Astrocyte (in vitro differentiated cells and primary cell): ENCODE results near the gene SLC22A6. TPM values are rescaled to one million over a fixed set of nuclear protein-coding genes. Genes with fewer than 3 reads are reported as not detected.
"Not testable (repeated sequence)": the region's sequence is repeated elsewhere in the genome, so short reads cannot be mapped to it uniquely, and the experiment has no call there.

Experiments used
- DNase-seq: peaks from one replicate; pipeline ENCODE4 v3.0.0-alpha.2; 2010; ENCODE audit warnings: low read depth
- FAIRE-seq: peaks from 2 replicates; lab custom pipeline; 2011; peaks lifted over from hg19 to GRCh38; lab: Jason Lieb, UNC
- H2AFZ ChIP-seq: 2 replicates; pipeline ENCODE4 v1.6.0; 2012; ENCODE audit warnings: low read depth, low read length, inconsistent platforms
- H3K27ac ChIP-seq: 2 replicates; pipeline ENCODE4 v1.5.1; 2011; ENCODE audit warnings: low read depth, low read length, inconsistent platforms
- H3K27me3 ChIP-seq: 2 replicates; pipeline ENCODE4 v1.6.0; 2011; ENCODE audit warnings: low read length, inconsistent platforms; ENCODE audit not compliant: insufficient read depth
- H3K36me3 ChIP-seq: 2 replicates; pipeline ENCODE4 v1.5.1; 2011; ENCODE audit warnings: low read length, inconsistent platforms; ENCODE audit not compliant: insufficient read depth
- H3K4me1 ChIP-seq: 2 replicates; pipeline ENCODE4 v1.5.1; 2011; ENCODE audit warnings: low read length, inconsistent platforms; ENCODE audit not compliant: insufficient read depth
- H3K4me2 ChIP-seq: 2 replicates; pipeline ENCODE4 v1.6.0; 2012; ENCODE audit warnings: low read length, inconsistent platforms
- H3K4me3 ChIP-seq: 2 replicates; pipeline ENCODE4 v1.5.1; 2011; ENCODE audit warnings: low read depth, mild to moderate bottlenecking, low read length, inconsistent platforms; ENCODE audit not compliant: insufficient read depth
- H3K79me2 ChIP-seq: 2 replicates; pipeline ENCODE4 v1.6.0; 2012; ENCODE audit warnings: mild to moderate bottlenecking, low read length, inconsistent platforms; ENCODE audit not compliant: insufficient read depth
- H3K9ac ChIP-seq: 2 replicates; pipeline ENCODE4 v1.6.0; 2012; ENCODE audit warnings: mild to moderate bottlenecking, low read length, inconsistent platforms
- H3K9me3 ChIP-seq: 2 replicates; pipeline ENCODE4 v1.5.1; 2012; ENCODE audit warnings: low read depth, mild to moderate bottlenecking, low read length, inconsistent platforms; ENCODE audit not compliant: insufficient read depth
- H4K20me1 ChIP-seq: 2 replicates; pipeline ENCODE4 v1.6.0; 2012; ENCODE audit warnings: low read length, inconsistent platforms; ENCODE audit not compliant: insufficient read depth
- H3K27ac Mint-ChIP-seq: one replicate; pipeline ENCODE4 v1.8.0; 2021; ENCODE audit warnings: mild to moderate bottlenecking, mixed read lengths; ENCODE audit not compliant: unreplicated experiment
- H3K27me3 Mint-ChIP-seq: one replicate; pipeline ENCODE4 v1.8.0; 2021; ENCODE audit warnings: low read depth, mixed read lengths; ENCODE audit not compliant: unreplicated experiment
- H3K36me3 Mint-ChIP-seq: one replicate; pipeline ENCODE4 v1.8.0; 2021; ENCODE audit warnings: low read depth, mixed read lengths; ENCODE audit not compliant: unreplicated experiment
- H3K4me1 Mint-ChIP-seq: one replicate; pipeline ENCODE4 v1.8.0; 2021; ENCODE audit warnings: low read depth, mixed read lengths; ENCODE audit not compliant: unreplicated experiment
- H3K4me3 Mint-ChIP-seq: one replicate; pipeline ENCODE4 v1.8.0; 2021; ENCODE audit warnings: mild to moderate bottlenecking, moderate library complexity, mixed read lengths; ENCODE audit not compliant: unreplicated experiment
- H3K9me3 Mint-ChIP-seq: one replicate; pipeline ENCODE4 v1.8.0; 2021; ENCODE audit warnings: mild to moderate bottlenecking, mixed read lengths; ENCODE audit not compliant: unreplicated experiment
- CTCF ChIP-seq: IDR thresholded peaks from 2 replicates; pipeline ENCODE4 v1.5.1; 2011; ENCODE audit warnings: low read depth, mild to moderate bottlenecking, inconsistent platforms, low read length, moderate library complexity; ENCODE audit not compliant: insufficient read depth
- EZH2 ChIP-seq: IDR thresholded peaks from 2 replicates; pipeline ENCODE4 v1.6.1; 2012; ENCODE audit warnings: mild to moderate bottlenecking, low read length, inconsistent platforms; ENCODE audit not compliant: insufficient read depth
- total RNA-seq: library from RNA; stranded (reverse); gene quantifications from 2 replicates; pipeline ENCODE4 v1.2.1, GENCODE V29; 2021

SLC22A6 gene
- total RNA-seq, 1 donor from 2014 or later, result not detected

- H3K4me1 Mint-ChIP-seq, result peaks cover 6% of the 10 kb centered on the region
- no peak for FAIRE-seq
- H3K27me3 Mint-ChIP-seq, result peaks cover 4% of the 10 kb centered on the region
These were observed 31.0 kb downstream of the SLC22A6 start for GRCh38 chr11:62953811-62954210.

GRCh38 chr11:62948765-62949320 is 35.9 kb downstream of the SLC22A6 start:
- no peaks in the 10 kb centered on the region for H3K9me3 ChIP-seq
- TF ChIP-seq EZH2 (no peak), CTCF (no peak)
- Mint-ChIP-seq H3K4me3 (no peak overlapping the region), H3K27ac (no peak overlapping the region), H3K27me3 (peaks cover 6% of the 10 kb centered on the region), H3K4me1 (no peaks in the 10 kb centered on the region), H3K36me3 (no peaks in the 10 kb centered on the region), H3K9me3 (peaks cover 5% of the 10 kb centered on the region)
- no peaks in the 10 kb centered on the region for H3K36me3 ChIP-seq
- no peak overlapping the region for H3K9ac ChIP-seq
- DNase-seq (no peak), FAIRE-seq (no peak)
- H3K27ac ChIP-seq, result no peak overlapping the region
- no peaks in the 10 kb centered on the region for H3K79me2 ChIP-seq
- no peak overlapping the region for H3K4me2 ChIP-seq
- no peak overlapping the region for H3K4me3 ChIP-seq
- H3K4me1 ChIP-seq, result no peaks in the 10 kb centered on the region
- no peaks in the 10 kb centered on the region for H3K27me3 ChIP-seq
- H4K20me1 ChIP-seq, result no peaks in the 10 kb centered on the region
- H2AFZ ChIP-seq, result no peak overlapping the region

More at GRCh38 chr11:62953811-62954210, 31.0 kb downstream of the SLC22A6 start:
- no peak overlapping the region for H3K27ac ChIP-seq
- no peaks in the 10 kb centered on the region for H3K9me3 ChIP-seq
- peak; percentile 14 for DNase-seq
- no peaks in the 10 kb centered on the region for H3K36me3 ChIP-seq
- no peaks in the 10 kb centered on the region for H3K4me1 ChIP-seq
- Mint-ChIP-seq H3K27ac (no peak overlapping the region), H3K36me3 (no peaks in the 10 kb centered on the region), H3K9me3 (no peaks in the 10 kb centered on the region), H3K4me3 (no peak overlapping the region)
- no peaks in the 10 kb centered on the region for H3K79me2 ChIP-seq
- no peak overlapping the region for H3K9ac ChIP-seq
- H3K27me3 ChIP-seq, result no peaks in the 10 kb centered on the region
- H4K20me1 ChIP-seq, result no peaks in the 10 kb centered on the region
- H3K4me2 ChIP-seq, result no peak overlapping the region
- no peak overlapping the region for H3K4me3 ChIP-seq
- TF ChIP-seq CTCF, result no peak
- no peak for TF ChIP-seq EZH2
- no peak overlapping the region for H2AFZ ChIP-seq

GRCh38 chr11:62945538-62945937 is 39.2 kb downstream of the SLC22A6 start:
- H3K79me2 ChIP-seq, H3K27ac Mint-ChIP-seq, H3K36me3 ChIP-seq, H3K27ac ChIP-seq, H3K9me3 Mint-ChIP-seq, H3K36me3 Mint-ChIP-seq, H3K9ac ChIP-seq, H3K4me1 Mint-ChIP-seq, H4K20me1 ChIP-seq, FAIRE-seq, H3K9me3 ChIP-seq, H2AFZ ChIP-seq, H3K4me1 ChIP-seq, H3K4me3 Mint-ChIP-seq, DNase-seq, H3K27me3 ChIP-seq, H3K4me2 ChIP-seq, H3K27me3 Mint-ChIP-seq, H3K4me3 ChIP-seq: not testable (repeated sequence)

- H3K27ac Mint-ChIP-seq, H3K27ac ChIP-seq, FAIRE-seq, H4K20me1 ChIP-seq, H3K4me2 ChIP-seq, H3K9me3 ChIP-seq, DNase-seq, H3K27me3 Mint-ChIP-seq, H3K9ac ChIP-seq, H3K4me3 Mint-ChIP-seq, H3K4me1 ChIP-seq, H3K79me2 ChIP-seq, H3K9me3 Mint-ChIP-seq, H3K36me3 ChIP-seq, H3K27me3 ChIP-seq, H2AFZ ChIP-seq, H3K4me1 Mint-ChIP-seq, H3K36me3 Mint-ChIP-seq, H3K4me3 ChIP-seq: not testable (repeated sequence)
These were observed 47.2 kb downstream of the SLC22A6 start for GRCh38 chr11:62937528-62937927.
